Mesodermal cell (in vitro differentiated cells): ENCODE data around the gene ZCCHC8.

Experiments
- H3K27ac ChIP-seq: 2 replicates; pipeline ENCODE4 v1.7.0; 2013; ENCODE audit warnings: mild to moderate bottlenecking, low read depth, low read length, moderate library complexity; ENCODE audit not compliant: severe bottlenecking
- H3K36me3 ChIP-seq: 2 replicates; pipeline ENCODE4 v1.7.1; 2013; ENCODE audit warnings: mild to moderate bottlenecking, low read length, moderate library complexity; ENCODE audit not compliant: control insufficient read depth, insufficient read depth
- H3K4me1 ChIP-seq: one replicate; pipeline ENCODE4 v1.7.1; 2013; ENCODE audit warnings: mild to moderate bottlenecking, low read length; ENCODE audit not compliant: insufficient read depth, control insufficient read depth, poor library complexity, severe bottlenecking
- H3K4me3 ChIP-seq: 2 replicates; pipeline ENCODE4 v1.7.0; 2013; ENCODE audit warnings: low read length, control low read depth, mild to moderate bottlenecking; ENCODE audit not compliant: insufficient read depth, poor library complexity, severe bottlenecking; ENCODE audit errors: extremely low read depth
- H3K9me3 ChIP-seq: 2 replicates; pipeline ENCODE4 v1.7.1; 2013; ENCODE audit warnings: mild to moderate bottlenecking, low read length, moderate library complexity; ENCODE audit not compliant: control insufficient read depth
- WGBS, 2 experiments: methylation state at CpG; one replicate each; pipeline ENCODE4 v1.1.5; 2013; ENCODE audit warnings: missing lambda C conversion rate in 2 of 2; ENCODE audit not compliant: insufficient coverage in 2 of 2; 5-methylcytosine and 5-hydroxymethylcytosine counted together

ZCCHC8 gene

DNA sequence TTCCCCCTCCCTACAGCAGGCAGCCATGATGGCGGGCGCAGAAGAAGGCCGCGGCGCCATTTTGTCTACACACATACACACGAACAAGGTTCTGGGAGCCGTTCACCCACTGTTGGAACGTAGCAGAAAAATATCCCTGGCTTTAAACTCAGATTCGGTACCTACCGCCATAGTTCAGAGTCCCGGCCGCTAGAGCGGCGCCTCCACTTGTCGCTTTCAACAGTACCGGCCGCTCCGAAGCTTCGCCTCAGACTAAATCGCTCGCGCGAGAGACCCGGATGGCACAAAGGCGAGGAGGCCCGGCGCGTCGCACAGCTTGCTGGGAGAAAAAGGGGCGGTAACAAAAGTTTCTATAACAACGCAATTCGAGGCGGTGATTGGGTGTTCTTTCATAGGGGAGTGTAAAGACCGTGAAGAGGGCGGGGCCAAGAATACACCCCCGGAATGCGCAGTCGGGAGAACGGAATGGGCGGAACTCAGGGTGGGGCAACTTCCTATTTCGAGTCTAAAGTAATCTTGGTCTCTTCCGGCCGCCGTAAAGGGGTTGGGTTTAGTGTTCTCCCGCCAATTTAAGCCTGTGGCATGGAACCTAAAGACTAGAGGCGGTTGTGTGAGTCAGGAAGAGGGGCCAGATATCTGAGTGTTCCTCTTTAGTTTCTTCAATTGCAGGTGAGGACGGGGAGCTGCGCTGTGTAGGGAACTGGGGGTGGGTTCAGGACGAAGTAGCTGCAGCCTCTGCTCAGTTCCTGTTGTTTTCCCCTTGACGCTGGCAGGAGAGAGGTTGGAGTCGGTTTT, 26.1 kb upstream of the ZCCHC8 start, which contains the start of the genes KNTC1 and RSRC2:
TSS of gene KNTC1 (plus strand) at position 567 of the 795 bp plus-strand sequence. CDS start 2,815 bp downstream, outside the sequence.
TSS of gene RSRC2 (minus strand) at position 254 of the 795 bp plus-strand sequence. CDS start at position 171, 83 bp downstream.
- 0% methylated on average over 28 to 49 of the region's 51 CpGs for WGBS, 2 experiments
- H3K9me3 ChIP-seq: no peaks in the 10 kb centered on the region
- peaks cover 59% of the 10 kb centered on the region for H3K36me3 ChIP-seq
- peak within 1 kb of the TSS; percentile 100 for H3K27ac ChIP-seq
- H3K4me3 ChIP-seq: peak within 1 kb of the TSS; percentile 98
- H3K4me1 ChIP-seq: peaks cover 5% of the 10 kb centered on the region

DNA sequence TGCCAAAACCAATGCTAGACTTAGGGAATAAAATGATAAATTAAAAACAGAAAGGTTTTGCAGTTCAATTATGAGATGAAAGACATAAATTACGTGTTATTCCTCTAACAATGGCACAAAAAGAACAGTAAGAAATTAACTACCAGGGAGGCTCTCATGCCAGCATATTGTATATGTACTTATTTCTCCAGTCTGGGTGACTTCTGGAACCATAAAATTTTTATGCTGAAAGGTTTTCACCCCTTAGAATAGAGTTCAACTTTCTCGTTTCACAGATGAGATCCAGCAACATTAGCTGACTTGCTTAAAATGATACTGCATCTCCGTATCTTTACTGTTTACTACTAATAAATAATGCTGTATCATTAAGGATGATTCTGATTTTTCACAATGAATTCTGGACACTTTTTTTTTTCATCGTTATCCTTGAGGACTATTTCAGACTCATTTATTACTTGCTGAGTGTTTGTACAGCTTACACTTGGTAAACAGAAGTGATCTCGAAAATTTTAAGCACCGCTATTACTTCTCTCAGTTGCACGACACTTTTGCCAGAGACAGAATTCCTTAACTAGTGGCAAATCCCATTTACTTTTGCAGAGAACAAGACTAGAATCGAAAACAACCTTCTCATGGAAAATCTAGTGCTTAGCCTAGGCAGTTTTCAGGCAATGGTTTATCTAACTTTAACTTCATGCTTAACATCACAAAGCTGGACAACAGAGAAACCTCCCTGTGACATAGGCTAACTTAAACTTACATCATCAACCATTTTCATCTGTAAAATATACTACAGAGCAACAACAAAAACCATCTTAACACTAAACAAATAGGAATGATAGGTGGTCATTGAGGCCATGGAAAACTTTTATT, 23.4 kb upstream of the ZCCHC8 start:
- peaks cover 64% of the 10 kb centered on the region for H3K36me3 ChIP-seq
- peak overlapping the region; percentile 98 for H3K4me3 ChIP-seq
- H3K4me1 ChIP-seq: peaks cover 5% of the 10 kb centered on the region
- WGBS, 2 experiments: 84 to 88% methylated on average over 4 to 6 of the region's 8 CpGs
- H3K9me3 ChIP-seq: no peaks in the 10 kb centered on the region
- H3K27ac ChIP-seq: no peak overlapping the region

DNA sequence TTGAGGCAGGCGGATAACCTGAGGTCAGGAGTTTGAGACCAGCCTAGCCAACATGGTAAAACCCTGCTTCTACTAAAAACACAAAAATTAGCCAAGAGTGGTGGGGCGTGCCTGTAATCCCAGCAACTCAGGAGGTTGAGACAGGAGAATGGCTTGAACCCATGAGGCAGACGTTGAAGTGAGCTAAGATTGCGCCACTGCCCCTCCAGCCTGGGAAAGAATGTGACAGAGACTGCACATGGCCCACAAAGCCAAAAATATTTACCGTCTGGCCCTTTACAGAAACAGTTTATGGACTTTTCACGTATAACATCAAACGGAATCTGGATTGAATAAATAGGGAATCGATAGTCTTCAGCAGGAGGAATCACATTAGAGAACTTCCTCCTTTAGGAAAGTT, 22.5 kb upstream of the ZCCHC8 start:
- Histone ChIP-seq H3K36me3 (peaks cover 65% of the 10 kb centered on the region), H3K4me3 (no peak overlapping the region), H3K27ac (no peak overlapping the region), H3K4me1 (peaks cover 4% of the 10 kb centered on the region), H3K9me3 (no peaks in the 10 kb centered on the region)
- WGBS, 2 experiments: 89 to 94% methylated on average over 4 to 5 of the region's 8 CpGs

DNA sequence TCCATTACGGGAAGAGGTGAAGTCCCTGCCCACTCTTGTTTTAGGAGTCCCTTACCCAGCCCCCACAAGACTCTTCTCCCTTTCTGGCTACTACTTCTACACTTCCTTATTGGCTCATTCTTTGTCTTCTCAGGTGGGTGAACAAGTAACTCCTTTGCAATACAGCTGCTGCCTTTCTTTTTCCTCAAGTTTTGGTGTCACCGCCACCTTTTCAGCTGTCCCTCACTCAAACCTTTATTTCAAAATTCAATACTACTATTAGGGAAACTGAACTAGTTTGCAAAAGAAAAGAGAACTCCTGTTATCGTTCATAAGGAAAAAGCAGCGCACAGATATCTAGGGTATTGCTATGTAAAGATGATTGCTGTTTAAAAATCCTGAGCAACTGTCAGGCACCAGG, 19.9 kb upstream of the ZCCHC8 start:
- H3K4me3 ChIP-seq: no peak overlapping the region
- H3K4me1 ChIP-seq: no peaks in the 10 kb centered on the region
- WGBS, 2 experiments: 100% methylated on average over 1 to 3 of the region's 4 CpGs
- no peak overlapping the region for H3K27ac ChIP-seq
- no peaks in the 10 kb centered on the region for H3K9me3 ChIP-seq
- H3K36me3 ChIP-seq: peaks cover 89% of the 10 kb centered on the region

DNA sequence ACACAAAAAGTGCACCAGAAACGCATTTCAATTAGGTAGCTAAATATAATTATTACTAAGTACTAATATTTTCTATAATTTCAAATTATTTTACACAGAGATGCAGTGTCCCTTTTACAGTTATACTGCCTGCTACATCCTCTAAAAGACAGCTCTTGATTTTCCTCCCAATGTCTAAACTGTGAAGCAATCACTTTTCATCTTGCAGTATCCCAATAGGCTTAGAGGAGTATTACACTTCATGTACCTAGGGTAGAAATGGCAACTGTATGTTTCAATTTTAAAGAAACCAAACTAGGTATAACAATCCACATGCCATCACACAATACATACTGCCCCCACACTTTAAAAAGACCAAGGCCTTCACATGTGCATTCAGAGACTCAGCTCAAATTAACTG, 18.7 kb upstream of the ZCCHC8 start:
- H3K9me3 ChIP-seq: no peaks in the 10 kb centered on the region
- peaks cover 90% of the 10 kb centered on the region for H3K36me3 ChIP-seq
- no peak overlapping the region for H3K4me3 ChIP-seq
- no peak overlapping the region for H3K27ac ChIP-seq
- WGBS, 2 experiments: no CpG with 5 or more reads among the region's 1 CpG
- H3K4me1 ChIP-seq: no peaks in the 10 kb centered on the region

DNA sequence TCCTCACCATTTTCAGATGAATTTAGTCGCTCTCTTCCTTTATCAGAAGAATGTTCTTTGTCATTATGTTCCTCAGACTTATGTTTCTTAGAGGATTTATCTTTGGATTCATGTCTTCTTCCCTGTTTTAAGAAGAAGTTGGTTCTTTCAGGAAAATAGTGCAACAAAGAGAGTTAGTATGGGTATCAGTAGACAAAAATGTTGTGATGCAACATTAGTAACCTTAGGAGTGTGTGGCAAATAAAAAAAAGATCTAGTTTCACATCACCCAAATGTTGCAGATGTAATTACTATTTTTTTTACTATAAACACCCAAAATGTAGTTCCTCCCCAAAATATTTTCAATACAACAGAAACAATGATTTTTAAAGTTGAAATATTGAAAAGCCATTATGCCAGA, 18.2 kb upstream of the ZCCHC8 start:
- H3K4me1 ChIP-seq: no peaks in the 10 kb centered on the region
- no CpG with 5 or more reads among the region's 1 CpG for WGBS, 2 experiments
- H3K9me3 ChIP-seq: no peaks in the 10 kb centered on the region
- H3K4me3 ChIP-seq: no peak overlapping the region
- peak overlapping the region; percentile 1 for H3K27ac ChIP-seq
- peaks cover 90% of the 10 kb centered on the region for H3K36me3 ChIP-seq

DNA sequence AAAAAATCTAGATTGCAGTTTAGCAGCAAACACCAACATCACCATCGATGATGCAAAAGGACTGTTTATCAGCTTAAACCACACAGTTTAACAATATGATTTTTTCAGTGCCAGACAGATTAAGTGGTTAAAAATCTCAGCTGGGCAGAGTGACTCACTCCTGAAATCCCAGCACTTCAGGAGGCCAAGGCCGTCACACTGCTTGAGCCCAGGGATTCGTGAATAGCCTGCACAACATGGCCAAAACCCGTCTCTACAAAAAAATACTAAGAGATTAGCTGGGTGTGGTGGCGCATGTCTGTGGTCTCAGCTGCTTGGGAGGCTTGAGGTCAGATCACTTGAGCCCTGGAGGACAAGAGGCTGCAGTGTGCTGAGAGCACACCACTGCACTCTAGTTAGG, 17.1 kb upstream of the ZCCHC8 start:
- Histone ChIP-seq H3K4me3 (no peak overlapping the region), H3K4me1 (no peaks in the 10 kb centered on the region), H3K27ac (no peak overlapping the region), H3K36me3 (peaks cover 89% of the 10 kb centered on the region), H3K9me3 (no peaks in the 10 kb centered on the region)
- 80 to 100% methylated on average over 1 to 4 of the region's 5 CpGs for WGBS, 2 experiments

DNA sequence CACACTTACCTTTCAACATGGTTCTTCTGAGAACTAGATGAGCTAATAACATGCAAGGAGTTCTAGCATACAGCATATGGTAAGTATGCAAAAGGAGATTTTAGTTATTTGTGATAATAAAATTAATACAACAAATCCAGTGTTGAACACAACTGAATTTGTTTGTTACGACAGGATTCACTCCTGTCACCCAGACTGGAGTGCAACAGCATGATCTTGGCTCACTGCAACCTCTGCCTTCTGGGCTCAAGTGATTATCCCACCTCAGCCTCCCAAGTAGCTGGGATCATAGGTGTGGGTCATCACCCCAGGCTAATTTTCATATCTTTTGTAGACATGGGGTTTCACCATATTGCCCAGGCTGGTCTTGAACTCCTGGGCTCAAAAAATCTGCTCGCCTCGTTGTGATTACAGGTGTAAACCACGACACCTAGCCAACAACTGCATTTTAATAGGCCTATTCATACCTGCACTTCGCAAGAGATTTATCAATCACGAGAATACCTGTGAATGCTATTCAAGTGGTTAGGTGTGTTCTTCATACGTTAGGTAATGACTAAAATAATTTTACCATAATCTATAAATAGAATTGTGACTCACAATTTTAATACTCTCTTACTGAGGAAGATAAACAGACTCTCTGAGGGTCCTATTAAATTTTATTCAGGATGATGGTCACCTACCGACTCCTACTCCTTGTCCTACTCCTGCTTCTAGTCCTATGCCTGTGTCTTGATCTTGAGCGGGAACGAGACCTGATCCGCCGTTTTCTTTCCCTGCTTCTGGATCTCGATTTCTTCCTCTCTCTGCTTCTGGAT, 16.0 kb upstream of the ZCCHC8 start:
- Histone ChIP-seq H3K4me3 (no peak overlapping the region), H3K9me3 (no peaks in the 10 kb centered on the region), H3K27ac (no peak overlapping the region), H3K4me1 (no peaks in the 10 kb centered on the region), H3K36me3 (peaks cover 89% of the 10 kb centered on the region)
- WGBS, 2 experiments: 96 to 99% methylated on average over 9 to 10 of the region's 13 CpGs

DNA sequence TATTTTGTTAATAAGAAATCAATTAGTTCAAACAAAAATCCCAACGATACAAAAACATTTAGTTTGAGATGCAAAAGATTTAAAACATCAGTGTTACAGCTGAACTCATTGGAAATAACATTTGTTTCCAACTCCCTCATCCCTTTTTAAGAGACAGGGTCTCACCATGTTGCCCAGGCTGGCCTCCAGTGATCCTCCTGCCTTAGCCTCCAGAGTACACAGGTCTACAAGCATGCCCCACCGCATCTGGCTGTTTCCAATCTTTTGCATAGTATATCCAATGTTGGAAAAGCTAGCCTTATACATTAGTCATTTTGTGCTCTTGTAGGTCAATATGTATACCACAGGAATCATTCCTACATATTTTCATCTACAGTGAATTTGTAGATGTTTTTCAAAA, 14.5 kb upstream of the ZCCHC8 start:
- H3K27ac ChIP-seq: no peak overlapping the region
- H3K36me3 ChIP-seq: peaks cover 89% of the 10 kb centered on the region
- WGBS, 2 experiments: 100% methylated on average over 1 of the region's 2 CpGs
- no peaks in the 10 kb centered on the region for H3K4me1 ChIP-seq
- no peaks in the 10 kb centered on the region for H3K9me3 ChIP-seq
- H3K4me3 ChIP-seq: no peak overlapping the region

DNA sequence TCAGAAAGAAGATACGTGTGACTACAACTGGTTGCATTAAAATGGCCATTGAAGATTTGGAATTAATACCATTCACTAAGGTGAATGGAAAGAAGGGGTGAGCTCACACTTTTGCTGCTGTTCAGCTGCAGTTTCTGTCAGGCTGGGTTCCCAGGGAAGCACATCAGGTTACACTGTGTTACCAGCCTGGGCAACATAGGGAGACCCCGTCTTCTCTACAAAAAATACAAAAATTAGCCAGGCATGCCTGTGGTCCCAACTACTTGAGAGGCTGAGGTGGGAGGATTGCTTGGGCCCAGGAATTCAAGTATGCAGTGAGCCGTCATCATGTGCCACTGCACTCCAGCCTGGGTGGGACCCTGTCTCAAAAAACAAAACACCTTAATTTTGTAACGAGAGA, 12.9 kb upstream of the ZCCHC8 start:
- Histone ChIP-seq H3K9me3 (no peaks in the 10 kb centered on the region), H3K4me3 (no peak overlapping the region), H3K4me1 (no peaks in the 10 kb centered on the region), H3K27ac (no peak overlapping the region), H3K36me3 (peaks cover 90% of the 10 kb centered on the region)
- WGBS, 2 experiments: 100% methylated on average over 1 to 2 of the region's 4 CpGs
